Midbrain (tissue), 1 donor: ENCODE results near the gene HOMEZ.
A peak's percentile ranks its signal among the peaks of the same experiment; 100 is the strongest.
"Not testable (repeated sequence)": the region's sequence is repeated elsewhere in the genome, so short reads cannot be mapped to it uniquely, and the experiment has no call there.

ENCODE experiments used
- DNase-seq: peaks from one replicate; lab custom pipeline; 2025; lab: John Stamatoyannopoulos, UW

Gene HOMEZ, protein sequence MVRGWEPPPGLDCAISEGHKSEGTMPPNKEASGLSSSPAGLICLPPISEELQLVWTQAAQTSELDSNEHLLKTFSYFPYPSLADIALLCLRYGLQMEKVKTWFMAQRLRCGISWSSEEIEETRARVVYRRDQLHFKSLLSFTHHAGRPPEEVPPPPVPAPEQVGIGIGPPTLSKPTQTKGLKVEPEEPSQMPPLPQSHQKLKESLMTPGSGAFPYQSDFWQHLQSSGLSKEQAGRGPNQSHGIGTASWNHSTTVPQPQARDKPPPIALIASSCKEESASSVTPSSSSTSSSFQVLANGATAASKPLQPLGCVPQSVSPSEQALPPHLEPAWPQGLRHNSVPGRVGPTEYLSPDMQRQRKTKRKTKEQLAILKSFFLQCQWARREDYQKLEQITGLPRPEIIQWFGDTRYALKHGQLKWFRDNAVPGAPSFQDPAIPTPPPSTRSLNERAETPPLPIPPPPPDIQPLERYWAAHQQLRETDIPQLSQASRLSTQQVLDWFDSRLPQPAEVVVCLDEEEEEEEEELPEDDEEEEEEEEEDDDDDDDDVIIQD

GRCh38 chr14:23286020-23286901 is at the start of gene HOMEZ:
TSS of gene HOMEZ (minus strand) at chr14:23286132. CDS start at chr14:23285952, 180 bp downstream.
- peak; percentile 99 for DNase-seq

- no peak for DNase-seq
Measured at GRCh38 chr14:23335623-23336022, 49.7 kb upstream of the HOMEZ start.

DNA sequence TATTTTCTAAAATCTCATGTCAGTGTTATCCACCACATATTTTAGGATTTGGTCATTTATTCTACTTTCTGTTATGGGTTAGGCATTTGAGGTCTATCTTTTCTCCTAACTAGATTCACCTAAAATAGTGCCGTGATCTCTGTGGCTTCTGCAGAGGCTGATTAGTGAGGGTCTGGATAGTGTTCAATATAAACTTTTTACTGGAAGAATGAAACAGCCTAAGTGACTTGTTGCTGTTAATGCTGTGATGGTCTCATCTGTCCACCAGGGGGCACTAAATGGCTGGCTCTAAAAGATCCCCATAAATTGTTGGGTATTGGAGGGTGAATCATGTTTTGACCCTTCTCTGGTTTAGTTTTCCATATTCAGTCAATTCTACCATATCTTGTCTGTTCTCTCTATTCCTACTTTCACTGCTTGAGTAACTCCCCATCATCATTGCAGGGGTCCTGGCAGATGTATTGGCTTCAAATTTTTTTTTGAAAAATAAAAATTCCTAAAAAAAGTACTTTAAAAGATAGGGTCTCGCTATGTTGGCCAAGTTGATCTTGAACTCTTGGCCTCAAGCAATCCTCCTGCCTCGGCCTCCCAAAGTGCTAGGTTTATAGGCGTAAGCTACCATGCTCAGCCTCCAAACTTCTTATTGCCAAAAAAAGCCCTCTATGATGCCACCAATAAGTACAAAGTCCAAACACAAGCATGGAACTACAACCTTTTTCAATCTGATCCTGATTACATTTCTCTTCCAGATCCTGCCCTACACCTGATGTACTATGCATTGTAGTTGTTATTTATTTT is 42.2 kb upstream of the HOMEZ start:
- DNase-seq, result peak; percentile 82

- no peak for DNase-seq
Measured at GRCh38 chr14:23326491-23327332, 40.8 kb upstream of the HOMEZ start.

- DNase-seq, result not testable (repeated sequence)
Measured at GRCh38 chr14:23325746-23326145, 39.8 kb upstream of the HOMEZ start.

GRCh38 chr14:23324993-23325392 is 39.1 kb upstream of the HOMEZ start:
- no peak for DNase-seq

DNA sequence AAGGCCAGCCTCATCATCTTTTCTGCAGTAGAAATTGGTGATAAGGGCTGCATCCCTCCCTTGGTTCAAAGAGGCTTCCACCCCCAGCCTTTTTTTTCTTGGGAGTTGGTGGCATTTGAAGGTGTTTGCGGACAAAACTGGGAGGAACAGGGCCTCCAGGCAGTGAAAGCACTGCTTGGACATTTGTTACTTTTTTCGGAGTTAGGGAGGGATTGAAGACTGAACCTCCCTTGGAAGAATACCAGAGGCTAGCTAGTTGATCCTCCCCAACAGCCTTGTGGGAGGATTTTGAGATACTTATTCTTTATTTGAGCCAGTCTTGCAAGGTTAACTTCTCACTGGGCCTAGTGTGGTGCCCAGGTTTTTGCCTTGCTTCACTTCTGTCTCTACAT is 38.5 kb upstream of the HOMEZ start:
- DNase-seq, result no peak

DNA sequence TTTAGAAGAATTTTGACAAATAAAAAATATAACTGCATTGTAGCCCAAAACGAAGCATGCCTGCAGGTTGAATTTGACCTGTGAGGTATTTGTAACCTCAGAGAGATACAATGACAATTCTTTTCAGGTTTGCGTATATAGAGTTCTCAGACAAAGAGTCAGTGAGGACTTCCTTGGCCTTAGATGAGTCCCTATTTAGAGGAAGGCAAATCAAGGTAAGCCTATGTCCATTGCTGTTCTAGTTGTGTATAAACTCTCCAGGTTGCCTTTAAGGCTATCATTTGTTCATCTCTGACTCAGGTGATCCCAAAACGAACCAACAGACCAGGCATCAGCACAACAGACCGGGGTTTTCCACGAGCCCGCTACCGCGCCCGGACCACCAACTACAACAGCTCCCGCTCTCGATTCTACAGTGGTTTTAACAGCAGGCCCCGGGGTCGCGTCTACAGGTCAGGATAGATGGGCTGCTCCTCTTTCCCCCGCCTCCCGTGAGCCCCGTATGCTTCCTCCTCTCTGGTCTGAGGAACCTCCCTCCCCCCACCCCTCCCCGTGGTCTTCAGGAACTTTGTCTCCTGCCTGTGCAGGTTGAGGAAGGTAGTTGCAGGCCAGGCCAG is 38.0 kb upstream of the HOMEZ start:
- no peak for DNase-seq

DNA sequence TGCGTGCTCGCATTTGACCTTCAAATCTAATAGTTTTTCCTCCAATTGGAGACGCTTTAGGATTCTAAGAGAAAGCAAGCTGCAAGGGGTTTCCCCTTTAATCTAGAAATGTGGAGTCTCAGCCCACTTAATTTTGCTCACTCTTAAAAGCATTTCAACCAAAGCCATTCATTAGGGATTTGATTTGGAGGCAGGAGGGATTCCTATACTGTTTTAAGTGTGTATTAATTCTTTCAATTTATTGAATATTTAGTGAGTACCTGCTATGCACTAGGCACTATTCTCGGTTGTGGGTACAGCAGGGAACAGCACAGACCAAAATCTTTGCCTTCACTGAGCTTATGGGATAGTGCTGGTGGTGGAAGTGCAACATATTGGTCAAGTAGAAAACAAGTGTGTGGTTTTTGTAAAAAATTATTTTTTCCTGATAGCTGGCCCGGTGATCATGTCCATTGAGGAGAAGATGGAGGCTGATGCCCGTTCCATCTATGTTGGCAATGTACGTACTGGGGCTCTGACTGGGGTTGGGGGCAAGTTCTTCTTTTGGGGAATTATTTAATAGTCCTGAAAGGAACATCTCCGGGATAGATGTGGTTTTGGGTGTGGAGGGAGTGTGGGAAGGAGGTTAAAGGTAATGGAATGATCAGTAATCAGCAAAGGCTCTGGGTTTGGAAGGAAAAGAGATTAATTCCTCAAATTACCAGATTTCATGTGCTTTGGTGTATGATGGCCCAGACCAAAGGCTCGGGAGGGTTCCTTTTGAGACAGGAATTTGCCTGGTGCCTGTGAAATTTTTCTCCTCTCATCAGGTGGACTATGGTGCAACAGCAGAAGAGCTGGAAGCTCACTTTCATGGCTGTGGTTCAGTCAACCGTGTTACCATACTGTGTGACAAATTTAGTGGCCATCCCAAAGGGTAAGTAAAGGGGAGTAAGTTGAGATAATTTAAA is 36.9 kb upstream of the HOMEZ start:
- DNase-seq, result no peak

DNA sequence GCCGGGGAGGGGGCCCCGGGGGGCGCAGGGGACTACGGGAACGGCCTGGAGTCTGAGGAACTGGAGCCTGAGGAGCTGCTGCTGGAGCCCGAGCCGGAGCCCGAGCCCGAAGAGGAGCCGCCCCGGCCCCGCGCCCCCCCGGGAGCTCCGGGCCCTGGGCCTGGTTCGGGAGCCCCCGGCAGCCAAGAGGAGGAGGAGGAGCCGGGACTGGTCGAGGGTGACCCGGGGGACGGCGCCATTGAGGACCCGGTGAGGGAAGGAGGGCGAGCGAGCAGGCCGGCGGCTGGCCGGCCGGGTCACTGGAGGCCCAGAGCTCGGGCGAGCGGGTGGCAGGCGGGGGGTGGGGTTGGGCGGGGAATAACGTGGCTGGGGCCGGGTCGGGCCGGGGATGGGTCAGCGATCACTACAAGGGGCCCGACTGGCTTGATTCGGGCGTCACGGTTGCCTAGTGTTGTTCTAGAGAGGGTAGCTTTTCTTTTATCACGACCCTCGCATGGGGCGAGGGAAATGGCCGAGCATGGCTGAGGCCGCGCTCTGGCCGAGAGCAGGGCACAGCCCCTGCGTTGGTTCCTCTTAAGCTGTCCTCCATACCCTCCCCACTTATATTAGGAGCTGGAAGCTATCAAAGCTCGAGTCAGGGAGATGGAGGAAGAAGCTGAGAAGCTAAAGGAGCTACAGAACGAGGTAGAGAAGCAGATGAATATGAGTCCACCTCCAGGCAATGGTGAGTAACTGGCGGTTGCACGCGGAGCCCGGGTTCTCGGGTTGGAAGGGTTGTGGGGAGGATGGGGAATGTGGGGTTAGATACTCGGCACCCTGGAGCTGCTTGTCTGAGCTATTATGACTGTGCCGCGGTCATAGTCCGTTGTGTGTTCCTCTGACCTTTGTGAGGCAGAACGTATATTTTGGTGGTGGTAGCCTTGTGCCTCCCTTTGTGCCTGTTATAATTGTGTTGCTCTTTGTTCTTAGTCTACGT is 35.9 kb upstream of the HOMEZ start:
- DNase-seq, result peak; percentile 61

DNA sequence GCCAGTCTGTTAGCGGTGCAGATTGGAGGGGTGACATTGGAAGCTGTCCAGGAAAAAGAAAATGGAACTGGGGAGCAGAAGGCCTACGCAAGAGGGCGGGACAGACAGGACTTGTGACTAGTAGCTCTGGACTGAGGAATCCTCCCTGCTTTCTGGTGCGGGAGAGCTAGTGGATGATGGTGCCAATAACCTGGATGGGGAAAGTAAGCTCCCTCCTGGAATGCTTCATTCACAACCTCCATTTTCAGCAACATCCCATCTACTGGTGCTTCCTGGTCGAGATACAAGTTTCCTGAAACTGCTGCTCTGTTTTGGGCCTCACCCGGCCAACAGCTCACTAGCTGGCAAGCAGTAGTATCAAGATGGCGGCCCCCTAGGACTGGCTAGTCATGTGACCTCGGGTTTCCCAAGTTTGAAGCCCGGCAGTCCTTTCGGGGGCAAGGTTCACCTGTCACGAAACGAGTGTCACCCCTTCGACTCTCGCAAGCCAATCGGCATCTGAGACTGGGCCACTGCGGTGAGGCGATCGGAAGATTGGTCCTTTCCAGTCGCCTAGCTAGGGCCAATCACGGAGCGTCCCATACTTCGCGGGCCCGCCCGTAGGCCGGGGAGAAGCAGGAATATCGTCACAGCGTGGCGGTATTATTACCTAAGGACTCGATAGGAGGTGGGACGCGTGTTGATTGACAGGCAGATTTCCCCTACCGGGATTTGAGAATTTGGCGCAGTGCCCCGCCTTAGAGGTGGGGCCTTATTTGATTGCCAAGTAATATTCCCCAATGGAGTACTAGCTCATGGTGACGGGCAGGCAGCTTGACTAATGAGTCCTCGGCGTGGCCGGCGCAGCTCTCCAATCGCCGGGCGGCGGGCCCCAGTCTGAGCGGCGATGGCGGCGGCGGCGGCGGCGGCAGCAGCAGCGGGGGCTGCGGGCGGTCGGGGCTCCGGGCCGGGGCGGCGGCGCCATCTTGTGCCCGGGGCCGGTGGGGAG is 34.9 kb upstream of the HOMEZ start, which contains the start of gene PABPN1:
Gene PABPN1, plus strand, starts transcription at position 874 of the 988 bp plus-strand sequence. Its CDS starts 13 bp downstream, at position 887.
- peak; percentile 100 for DNase-seq

DNA sequence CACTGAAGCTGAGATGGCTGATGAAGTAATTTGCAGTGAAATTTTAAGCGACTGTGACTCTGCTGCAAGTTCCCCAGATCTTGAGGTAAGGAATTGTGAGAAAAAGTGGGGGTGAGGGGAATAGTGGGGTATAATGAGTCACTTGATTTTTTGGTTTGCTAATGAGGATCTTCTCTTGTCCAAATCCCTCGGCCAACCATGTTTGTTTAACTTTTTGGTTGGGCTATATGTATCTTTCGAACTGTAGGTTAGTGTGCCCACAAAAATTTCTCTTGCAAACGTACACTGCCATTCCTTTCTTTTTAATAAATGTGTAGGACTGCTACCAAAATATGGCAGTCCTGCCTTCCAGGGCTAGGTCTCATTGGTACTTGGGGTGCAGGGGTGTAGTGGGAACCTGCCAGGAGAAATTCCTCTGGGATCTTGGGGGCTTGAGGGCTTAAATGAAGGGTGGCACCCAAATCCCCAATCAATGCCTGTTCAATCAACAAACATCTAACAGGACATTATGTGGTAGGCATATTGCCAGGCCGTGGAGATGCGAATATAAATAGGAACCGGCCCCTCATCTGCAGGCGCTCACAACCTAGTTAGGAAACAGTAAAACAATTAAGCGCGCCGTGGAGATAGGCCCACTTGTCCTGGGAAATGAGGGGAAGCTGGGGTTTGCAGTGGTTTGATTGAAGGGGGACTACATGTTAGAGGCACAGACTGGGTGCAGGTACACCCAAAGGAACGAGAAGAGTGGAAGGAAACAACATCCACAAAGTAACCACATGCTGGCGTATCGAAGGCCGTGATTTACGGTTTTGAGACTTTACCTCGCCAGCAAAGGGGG is 34.0 kb upstream of the HOMEZ start:
- no peak for DNase-seq

GRCh38 chr14:23316300-23316699 is 30.4 kb upstream of the HOMEZ start:
- no peak for DNase-seq

- no peak for DNase-seq
Measured at GRCh38 chr14:23310546-23310945, 24.6 kb upstream of the HOMEZ start.

- no peak for DNase-seq
Measured at GRCh38 chr14:23308721-23309445, 23.0 kb upstream of the HOMEZ start.
